Hepatocyte (in vitro differentiated cells): ENCODE measurements around the gene YEATS2.

Source experiments
- CTCF ChIP-seq: fragments of 200-600 bp; sonication (generic); IDR thresholded peaks from 2 replicates; pipeline ENCODE4 v1.5.1; 2016; ENCODE audit warnings: antibody characterized with exemption, mild to moderate bottlenecking; ENCODE audit not compliant: poor library complexity
- EZH2 ChIP-seq: fragments of 200-600 bp; sonication (generic); IDR thresholded peaks from 2 replicates; pipeline ENCODE4 v1.6.1; 2016; ENCODE audit warnings: antibody characterized with exemption, mild to moderate bottlenecking, borderline replicate concordance

DNA sequence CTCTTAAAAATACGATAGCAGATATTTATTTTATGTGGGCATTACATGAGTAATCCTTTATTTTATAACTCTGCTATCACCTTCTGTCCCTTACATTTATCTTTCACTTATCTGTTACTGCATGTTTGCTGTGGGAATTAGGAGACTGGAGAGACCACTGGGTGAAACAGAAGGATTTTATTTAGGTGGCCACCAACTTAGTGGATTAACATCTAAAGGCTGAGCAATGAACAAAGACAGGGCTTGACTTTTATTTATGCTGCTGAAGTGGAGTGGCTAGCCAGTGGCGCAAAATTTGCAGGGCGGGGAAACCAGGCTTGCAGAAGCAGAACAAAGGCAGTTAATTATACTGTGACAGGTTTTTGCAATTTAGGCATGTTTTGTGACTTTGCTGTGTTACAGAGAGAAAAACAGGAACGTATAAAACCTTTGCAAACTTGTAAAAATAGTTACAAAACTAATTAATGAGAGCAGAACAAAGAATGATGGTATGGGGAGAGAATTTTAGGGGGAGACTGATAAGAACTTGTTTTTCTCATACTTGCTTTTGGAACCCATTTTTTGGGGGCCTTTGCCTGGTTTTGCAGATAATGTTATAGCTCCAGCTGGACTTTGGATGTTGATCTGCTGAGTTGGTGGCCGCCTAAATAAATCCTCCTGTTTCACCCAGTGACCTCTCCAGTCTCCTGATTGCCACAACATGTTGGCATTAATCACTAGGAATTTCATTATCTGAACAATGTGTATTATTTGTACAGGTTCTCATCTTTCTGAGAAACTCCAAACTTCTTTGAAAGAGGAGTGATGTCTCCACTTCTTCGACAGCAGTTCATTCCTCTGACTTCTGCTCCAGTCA is 44.2 kb upstream of the YEATS2 start:
- TF ChIP-seq EZH2: no peak
- TF ChIP-seq CTCF: no peak
